Breast epithelium (tissue), 3 donors: ENCODE results near the gene ANKRD34C.

Experiments used
- CTCF ChIP-seq, 3 donors: fragments of 450-650 bp; IDR thresholded peaks; one replicate each; pipeline ENCODE4 v1.5.1; 2016 to 2017; ENCODE audit warnings: antibody characterized with exemption in 3 of 3, mild to moderate bottlenecking in 3 of 3, moderate library complexity in 3 of 3
- POLR2A ChIP-seq: fragments of 450-650 bp; IDR thresholded peaks from one replicate; pipeline ENCODE4 v1.6.1; 2016; ENCODE audit warnings: antibody characterized with exemption, mild to moderate bottlenecking, moderate library complexity
- POLR2AphosphoS5 ChIP-seq, 3 donors: sonication (generic); formaldehyde crosslinking; IDR thresholded peaks; one replicate each; pipeline ENCODE4 v1.6.1; 2017; ENCODE audit warnings: antibody characterized with exemption in 3 of 3

- TF ChIP-seq CTCF (IDR thresholded peaks at IDR 0.05) (no peak), POLR2A (no peak), POLR2AphosphoS5 (IDR thresholded peaks at IDR 0.05) (no peak)
Measured at GRCh38 chr15:79315623-79316328, 33.3 kb downstream of the ANKRD34C start.
